Measurements from ENCODE around the gene SPINT2.

DNA sequence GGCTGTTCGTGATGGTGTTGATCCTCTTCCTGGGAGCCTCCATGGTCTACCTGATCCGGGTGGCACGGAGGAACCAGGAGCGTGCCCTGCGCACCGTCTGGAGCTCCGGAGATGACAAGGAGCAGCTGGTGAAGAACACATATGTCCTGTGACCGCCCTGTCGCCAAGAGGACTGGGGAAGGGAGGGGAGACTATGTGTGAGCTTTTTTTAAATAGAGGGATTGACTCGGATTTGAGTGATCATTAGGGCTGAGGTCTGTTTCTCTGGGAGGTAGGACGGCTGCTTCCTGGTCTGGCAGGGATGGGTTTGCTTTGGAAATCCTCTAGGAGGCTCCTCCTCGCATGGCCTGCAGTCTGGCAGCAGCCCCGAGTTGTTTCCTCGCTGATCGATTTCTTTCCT is 27.5 kb downstream of the SPINT2 start:
- no peak for TF ChIP-seq POLR2A (IDR thresholded peaks at IDR 0.05)
- TF ChIP-seq, protein P1, sequence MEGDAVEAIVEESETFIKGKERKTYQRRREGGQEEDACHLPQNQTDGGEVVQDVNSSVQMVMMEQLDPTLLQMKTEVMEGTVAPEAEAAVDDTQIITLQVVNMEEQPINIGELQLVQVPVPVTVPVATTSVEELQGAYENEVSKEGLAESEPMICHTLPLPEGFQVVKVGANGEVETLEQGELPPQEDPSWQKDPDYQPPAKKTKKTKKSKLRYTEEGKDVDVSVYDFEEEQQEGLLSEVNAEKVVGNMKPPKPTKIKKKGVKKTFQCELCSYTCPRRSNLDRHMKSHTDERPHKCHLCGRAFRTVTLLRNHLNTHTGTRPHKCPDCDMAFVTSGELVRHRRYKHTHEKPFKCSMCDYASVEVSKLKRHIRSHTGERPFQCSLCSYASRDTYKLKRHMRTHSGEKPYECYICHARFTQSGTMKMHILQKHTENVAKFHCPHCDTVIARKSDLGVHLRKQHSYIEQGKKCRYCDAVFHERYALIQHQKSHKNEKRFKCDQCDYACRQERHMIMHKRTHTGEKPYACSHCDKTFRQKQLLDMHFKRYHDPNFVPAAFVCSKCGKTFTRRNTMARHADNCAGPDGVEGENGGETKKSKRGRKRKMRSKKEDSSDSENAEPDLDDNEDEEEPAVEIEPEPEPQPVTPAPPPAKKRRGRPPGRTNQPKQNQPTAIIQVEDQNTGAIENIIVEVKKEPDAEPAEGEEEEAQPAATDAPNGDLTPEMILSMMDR (IDR thresholded peaks at IDR 0.05), result no peak

All from sigmoid colon (tissue), 3 donors.